GM18519 (cell line): ENCODE measurements around the gene ZNF302.
A peak's percentile ranks its signal among the peaks of the same experiment; 100 is the strongest.
"Not testable (repeated sequence)": the region's sequence is repeated elsewhere in the genome, so short reads cannot be mapped to it uniquely, and the experiment has no call there.

Source experiments
- ATAC-seq: cut with Tn5 transposase; IDR thresholded peaks from one replicate; pipeline ENCODE4 v1.9.1; 2021; ENCODE audit warnings: mild to moderate bottlenecking, moderate library complexity; ENCODE audit not compliant: unreplicated experiment, low FRiP score

Gene ZNF302

DNA sequence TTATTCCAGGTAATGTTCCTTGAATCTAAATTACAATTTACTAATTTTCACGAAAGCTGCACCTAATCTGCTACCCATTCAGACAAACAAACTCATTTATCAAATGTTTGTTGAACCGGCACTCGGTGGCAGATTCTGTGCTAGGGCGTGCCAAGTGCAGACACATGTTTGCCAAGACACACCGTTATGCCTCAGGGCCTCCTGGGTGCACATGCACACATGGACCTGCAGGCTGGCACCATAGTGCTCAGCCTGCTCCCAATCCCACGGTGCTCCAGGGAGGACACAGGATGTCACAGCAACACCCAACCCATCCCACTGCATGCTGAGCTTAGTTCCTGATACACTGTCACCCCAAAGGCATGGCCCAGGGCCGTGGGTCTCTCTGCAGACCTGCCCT lies 8.2 kb upstream of the ZNF302 start:
- ATAC-seq: no peak

DNA sequence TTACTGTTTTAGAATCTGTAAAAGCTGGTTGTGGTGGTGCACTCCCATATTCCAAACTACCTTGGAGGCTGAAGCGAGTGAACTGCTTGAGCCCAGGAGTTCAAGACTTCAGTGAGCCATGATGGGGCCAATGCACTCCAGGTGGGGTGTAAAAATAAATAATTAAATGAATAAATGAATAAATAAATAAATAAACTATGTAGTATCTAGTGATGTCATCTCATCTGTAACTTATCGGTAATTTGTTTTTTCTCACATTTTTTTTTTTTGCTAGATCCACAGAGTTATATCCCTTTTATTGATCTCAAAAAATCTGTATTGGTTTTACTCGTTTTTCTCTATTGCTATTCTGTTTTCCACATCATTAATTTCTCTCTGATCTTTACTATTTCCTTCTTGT lies 5.5 kb upstream of the ZNF302 start:
- no peak for ATAC-seq

DNA sequence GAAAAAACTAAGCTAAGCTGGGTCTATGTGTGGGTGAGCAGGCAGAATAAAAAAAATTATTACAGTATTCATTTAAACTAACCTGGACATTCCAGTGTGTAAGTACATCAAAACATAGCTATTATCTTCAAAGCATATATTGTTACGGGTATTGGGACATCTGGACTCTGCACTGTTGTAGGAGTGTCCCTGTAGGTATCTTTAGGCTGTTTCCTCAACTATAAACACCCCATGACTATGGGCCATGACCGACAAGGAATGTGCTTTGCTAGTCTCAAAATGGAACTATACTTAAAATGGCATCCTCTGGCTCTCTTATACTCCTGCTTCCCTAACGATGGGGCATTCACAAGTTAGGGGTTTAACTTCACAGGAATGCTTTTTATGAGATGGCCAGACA lies 3.9 kb upstream of the ZNF302 start:
- no peak for ATAC-seq

DNA sequence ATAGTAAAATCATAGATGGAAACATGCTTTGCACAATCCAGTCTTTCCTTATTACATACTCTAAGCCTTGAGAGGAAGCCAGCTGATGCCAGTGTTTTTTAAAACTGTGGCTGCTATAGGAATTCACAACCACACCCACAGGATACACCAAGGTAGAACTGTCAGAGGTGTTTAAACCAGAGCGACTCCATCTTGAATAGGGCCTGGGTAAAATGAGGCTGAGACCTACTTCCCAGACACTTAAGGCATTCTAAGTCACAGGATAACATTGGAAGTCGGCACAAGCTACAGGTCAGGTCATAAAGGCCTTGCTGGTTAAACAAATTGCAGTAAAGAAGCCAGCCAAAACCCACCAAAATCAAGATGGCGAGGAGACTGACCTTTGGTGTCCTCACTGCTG lies 2.2 kb upstream of the ZNF302 start:
- no peak for ATAC-seq

DNA sequence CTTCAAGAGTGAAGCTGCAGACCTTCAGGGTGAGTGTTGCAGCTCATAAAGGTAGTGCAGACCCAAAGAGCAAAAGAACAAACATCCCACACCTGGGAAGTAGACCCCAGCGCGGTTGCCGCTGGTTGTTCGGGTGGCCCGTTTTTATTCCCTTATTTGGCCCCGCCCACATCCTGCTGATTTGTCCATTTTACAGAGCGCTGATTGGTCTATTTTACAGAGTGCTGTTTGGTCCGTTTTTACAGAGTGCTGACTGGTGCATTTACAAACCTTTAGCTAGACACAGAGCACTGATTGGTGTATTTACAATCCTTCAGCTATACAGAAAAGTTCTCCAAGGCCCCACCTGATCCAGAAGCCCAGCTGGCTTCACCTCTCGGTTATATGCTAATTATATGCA lies 1.6 kb upstream of the ZNF302 start:
- ATAC-seq: no peak

DNA sequence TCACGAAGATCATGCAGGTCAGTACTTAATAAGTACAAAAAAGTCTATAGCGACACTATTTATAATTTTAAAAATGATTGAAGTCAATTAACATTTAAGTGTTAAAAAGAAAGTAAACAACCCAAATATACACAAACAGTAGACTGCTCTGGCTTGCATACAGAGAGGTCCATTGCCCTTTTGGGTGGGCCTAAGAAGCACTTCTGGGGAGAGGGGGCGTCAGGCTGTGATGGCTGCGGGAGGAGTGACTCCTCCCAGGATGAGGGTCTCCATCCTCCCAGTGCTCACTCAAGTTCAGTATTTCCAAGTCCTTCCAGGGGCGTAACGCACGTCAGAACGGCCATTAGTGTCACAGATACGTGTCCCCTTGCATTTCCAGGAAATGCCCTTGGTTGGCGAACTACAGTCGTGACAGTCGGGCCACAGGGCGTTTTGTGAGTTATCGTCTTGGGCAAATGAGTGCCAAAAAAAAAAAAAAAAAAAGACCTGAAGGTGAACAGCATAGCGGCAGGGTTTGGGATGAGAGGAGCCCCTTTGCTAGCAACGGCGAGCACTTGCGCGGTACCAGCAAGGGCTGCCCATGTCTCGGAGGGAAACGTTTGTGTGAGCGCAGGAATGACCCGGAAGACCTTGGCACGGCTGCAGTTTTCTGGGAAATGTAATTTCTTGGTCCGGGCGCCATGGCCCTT lies 637 bp upstream of the ZNF302 start, which contains the start of gene SCGB2B2:
Gene SCGB2B2 (minus strand): TSS at position 463 of the 689 bp plus-strand sequence. CDS start 82,596 bp downstream, outside the sequence.
- peak; percentile 30 for ATAC-seq

DNA sequence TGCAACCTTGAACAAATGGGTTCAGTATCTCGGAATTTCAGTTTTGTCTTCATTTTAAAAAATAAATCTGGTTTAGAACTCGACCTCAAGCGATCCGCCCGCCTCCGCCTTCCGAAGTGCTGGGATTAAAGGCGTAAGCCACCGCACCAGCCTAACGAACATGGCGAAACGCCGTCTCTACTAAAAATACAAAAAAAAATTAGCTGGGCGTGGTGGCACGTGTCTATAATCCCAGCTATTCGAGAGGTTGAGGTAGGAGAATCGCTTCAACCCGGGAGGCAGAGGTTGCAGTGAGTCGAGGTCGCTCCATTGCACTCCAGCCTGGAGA lies 571 bp downstream of the ZNF302 start:
- ATAC-seq: no peak

DNA sequence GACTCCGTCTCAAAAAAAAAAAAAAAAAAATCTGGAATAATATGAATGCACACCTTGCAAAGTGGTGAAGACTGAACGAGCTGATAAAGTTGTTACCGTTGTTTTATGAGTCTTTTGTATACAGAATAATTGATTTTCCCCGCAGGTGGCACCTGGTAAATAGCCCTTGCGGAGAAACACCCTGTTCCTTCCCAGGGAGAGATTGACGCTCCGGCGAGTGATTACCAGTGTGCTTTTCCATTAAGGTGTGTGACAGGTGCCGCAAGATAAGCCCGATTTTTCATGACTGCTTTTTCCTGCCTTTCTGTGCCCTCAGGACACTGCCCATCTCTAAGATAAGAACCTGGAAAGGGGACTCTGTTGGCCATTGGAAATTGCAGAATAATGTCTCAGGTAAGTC lies 943 bp downstream of the ZNF302 start:
- no peak for ATAC-seq

DNA sequence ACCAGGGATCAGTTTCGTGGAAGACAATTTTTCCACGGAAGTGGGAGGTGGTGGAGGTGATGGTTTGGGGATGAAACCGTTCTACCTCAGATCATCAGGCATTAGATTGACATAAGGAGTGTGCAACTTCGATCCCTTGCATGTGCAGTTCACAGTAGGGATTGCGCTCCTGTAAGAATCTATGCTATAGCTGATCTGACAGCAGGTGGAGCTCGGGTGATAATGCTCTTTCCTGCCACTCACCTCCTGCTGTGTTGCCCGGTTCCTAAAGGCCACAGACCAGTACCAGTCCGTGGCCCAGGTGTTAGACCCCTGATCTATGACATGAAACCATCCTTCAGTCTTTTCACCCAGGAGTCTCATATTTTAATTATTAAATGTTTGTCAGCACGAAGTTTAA lies 4.0 kb downstream of the ZNF302 start:
- no peak for ATAC-seq

DNA sequence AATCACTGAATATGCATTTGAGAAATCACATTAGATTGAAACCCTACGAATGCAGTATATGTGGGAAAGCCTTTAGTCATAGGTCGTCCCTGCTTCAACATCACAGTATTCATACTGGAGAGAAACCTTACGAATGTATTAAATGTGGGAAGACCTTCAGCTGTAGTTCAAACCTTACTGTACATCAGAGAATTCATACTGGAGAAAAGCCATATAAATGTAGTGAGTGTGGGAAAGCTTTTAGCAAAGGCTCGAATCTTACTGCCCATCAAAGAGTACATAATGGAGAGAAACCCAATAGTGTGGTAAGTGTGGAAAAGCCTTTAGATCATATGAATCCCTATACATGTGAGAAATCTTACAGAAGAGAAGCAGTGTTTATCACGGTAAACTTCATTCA lies 7.8 kb downstream of the ZNF302 start:
- ATAC-seq: not testable (repeated sequence)

DNA sequence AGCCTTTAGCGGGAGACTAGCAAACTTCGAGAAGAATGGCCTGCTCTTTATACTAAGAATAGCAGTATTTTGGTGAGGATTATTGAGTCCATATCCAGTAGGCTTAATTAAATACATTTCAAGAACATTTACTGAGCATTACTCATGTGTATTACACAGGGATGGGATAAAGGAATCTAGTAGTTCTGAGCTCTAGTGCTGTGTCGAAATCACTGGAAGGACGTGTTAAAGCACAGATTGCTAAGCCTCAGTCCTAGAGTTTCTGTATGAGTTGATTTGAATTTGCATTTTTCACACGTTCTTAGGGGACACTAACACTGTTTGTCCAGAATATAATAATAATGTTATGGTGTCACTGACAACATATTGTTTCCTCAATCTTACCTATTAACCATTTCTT lies 9.0 kb downstream of the ZNF302 start:
- no peak for ATAC-seq

DNA sequence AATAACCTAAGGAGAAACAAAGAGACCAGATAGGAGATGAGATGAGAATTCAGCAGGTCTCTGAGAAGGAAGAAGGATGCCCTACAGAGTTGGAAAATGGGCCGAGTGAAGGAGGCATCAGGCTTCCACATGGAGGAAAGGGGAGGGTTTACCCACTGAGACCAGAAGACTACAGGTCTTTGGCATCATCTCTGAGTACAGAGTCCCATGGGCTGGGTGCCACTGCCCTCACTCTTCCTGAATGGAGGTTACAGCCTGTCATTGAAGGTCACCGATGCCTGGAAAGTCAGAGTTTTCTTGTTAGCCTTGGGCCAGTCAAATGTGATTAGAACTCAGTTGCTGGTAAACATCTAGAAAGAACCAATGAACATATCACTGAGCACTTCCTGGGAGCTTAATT lies 9.9 kb downstream of the ZNF302 start:
- no peak for ATAC-seq

DNA sequence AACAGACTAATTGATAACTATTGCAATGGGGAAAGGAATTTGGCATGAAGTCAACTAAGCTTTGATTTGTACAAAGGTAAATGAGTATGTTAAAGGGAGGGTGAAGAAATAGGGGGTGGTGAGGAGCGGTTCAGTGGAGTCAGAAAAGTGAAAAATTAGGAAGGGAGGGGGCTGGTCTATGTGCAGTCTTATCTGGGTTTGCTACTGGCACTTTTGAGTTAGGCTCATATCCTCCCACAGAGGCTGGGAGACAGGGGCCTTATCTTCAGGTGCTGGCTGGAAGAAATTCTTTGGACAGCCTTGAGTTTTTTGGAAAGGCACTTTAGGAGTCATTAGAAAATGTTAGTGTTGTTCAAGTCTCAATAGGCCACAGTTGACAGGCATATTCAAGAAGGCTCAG lies 11.1 kb downstream of the ZNF302 start:
- no peak for ATAC-seq

DNA sequence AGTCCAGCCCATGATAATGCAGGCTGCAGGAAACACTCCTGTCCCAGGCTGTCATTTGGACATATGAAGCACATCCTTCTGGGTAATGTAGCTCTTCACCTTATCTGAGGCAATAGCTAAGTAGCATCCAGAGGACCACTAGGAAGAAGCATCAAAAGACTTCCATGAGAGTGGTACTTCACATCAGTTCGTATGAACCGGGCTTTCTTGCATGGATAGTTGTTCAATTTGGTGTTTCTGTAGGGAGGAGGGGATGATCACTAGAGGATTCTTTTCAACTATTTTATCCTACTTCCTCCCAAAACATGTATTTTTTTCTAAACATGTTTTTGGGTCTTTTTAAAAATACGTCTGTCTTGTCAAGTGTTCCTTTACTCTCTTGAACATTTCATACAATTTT lies 12.9 kb downstream of the ZNF302 start:
- ATAC-seq: no peak

DNA sequence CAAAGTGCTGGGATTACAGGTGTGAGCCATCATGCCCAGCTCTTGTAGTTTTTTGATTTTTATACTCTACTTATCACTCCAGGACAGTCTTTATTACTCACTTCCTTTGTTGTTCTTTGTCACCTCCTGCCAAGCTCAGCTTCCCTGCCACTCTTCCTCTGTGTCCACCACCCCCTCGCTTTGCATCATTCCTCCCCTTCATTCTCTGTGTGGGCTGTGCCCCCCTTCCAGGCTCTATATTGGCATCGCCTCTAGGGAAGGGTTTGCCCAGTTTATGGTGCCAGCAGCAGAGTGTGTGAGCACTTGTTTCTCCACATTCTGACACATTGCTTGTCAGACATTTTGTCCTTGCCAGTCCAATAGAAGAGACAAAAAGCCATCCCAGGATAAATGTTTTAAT lies 15.1 kb downstream of the ZNF302 start:
- no peak for ATAC-seq

DNA sequence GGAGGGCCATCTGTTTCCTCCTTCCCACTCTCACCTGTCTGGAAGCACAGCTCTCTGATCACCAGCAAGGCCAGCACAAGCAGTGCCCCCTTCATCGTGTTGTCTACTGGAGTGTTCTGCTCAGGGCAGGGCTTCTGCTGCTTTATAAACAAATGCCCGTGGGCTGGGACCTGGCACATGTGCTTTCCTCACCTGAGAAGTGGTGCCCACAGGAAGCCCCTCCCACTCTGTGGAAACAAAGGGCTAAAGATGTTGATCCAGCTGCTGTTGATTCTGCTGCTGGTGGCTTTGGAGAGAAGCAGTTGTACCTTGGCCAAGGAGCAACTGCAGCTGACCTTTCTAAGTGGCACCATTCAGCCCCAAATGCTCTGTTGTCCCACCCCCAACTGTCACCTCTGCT lies 30.2 kb downstream of the ZNF302 start:
- no peak for ATAC-seq

DNA sequence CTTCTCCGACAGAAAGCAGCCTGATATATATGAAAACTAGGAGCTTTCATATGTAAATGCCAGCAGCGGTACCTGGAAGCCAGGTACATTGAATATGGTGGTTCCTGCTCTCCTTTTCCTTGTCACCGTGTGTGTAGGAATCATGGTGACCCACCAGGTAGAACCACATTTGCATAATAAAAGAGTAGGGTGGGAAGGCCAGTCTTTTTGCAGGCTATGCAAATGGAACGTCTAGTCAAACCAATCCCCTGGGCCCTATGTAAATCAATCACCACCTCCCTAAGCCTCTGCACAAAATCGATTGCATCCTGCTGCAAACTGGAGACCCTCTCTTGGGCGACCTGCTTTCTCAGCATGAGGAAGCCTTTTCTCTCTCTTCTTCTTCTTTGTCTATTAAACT lies 34.4 kb downstream of the ZNF302 start:
- ATAC-seq: no peak

DNA sequence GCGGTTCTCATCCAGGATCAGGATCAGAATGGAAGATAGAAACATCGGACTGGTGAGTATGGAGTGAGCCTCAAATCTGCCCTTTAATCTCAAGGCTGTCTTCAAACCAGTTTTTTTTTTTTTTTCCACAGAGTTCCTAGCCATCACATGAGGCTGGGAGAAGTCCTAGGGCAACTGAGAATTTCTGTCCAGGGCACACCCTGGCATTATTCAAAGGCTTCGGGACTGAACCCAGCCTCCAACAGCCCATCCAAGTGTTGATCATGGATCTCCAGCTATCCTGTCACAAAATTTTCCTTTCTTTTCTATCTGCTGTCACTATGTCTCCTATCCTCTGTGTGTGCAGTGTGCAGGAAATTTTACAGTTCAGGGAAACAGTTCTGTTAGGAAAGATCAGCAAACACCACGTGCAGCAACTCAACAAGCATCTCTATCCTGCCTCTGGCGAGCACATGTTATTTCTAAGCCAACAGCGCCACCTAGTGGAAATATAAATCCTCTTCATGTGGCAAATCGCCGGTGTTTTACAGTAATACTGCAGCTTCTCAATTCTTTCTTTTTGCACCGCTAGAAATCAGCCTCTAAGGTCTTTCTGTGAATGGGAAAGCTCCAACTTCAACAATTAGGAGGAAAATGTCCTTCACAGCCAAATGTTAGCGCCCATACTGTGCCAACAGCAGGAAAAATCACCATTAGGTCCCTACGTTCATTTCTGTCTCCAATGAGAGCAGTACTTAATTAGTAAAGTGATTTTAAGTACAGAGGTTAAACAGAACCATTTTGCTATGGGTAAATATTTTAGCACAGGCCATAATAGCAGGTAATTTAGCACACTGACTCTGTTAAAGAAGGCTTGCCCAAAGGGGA lies 35.1 kb downstream of the ZNF302 start:
- ATAC-seq: no peak

DNA sequence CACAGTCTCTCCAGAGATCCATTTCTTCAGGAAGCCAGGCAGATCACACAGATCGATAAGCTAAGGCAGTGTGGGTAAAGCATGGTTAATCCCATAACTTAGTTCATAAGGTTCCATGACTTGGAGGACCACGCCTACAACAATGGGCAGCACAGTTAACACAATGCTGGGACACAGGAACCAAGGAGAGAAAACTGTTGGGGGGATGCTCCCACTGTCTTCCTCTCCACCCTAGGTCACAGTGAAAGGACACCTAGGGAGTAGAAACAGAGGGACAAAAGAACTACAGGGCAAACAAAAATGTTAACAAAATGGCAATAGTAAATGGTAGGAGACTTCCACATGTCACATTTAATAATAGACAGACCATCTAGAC lies 35.8 kb downstream of the ZNF302 start:
- ATAC-seq: no peak

DNA sequence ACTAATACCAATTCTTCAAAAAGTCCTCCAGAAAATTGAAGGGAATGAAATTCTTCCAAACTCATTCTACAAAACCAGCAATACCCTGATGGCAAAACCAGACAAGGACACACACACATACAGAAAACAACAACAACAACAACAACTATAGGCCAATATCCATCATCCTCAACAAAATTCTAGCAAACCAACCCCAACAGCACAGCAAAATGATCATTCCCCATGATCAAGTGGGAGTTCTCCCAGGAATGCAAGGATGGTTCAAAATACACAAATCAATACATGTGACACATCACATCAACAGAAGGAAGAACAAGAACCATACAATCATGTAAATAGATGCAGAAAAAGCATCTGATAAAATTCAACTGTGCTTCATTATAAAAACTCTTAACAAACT lies 37.9 kb downstream of the ZNF302 start:
- ATAC-seq: no peak

DNA sequence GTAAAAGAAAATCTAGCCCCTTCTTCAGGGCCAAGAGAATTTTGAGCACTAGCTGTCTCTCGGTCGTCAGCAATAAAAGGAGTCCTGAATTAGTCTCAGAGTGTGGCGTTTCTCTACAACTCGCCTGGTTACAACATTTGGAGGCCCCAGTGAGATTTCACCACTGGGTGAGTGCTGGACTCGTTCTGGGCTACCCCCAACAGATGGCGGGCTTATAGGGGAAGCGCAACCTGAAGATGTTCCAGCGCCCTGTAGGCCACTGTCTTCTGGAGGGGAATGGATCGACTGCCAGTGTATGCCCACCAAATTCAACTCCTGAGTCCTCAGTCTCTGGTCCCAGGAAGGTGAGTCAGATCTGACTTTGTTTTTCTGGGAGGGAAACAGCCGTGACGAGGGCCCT lies 44.9 kb downstream of the ZNF302 start:
- ATAC-seq: no peak

DNA sequence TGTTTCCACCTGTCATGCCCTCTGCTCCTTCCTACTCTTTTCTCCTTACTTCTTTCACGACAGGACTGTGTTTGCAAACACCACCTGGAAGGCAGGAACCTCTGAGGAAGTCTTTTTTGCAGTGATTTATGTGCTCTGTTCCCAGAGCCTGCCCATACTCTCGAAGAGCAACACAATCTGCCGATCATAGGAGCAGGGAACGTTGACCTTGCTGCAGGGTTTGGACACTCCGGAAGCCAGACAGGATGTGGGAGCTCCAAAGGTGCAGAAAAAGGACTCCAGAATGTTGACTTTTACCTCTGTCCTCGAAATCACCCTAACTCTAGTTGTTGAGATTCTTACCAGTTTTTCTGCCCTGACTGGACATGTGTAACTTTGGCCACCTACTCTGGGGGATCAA lies 47.9 kb downstream of the ZNF302 start:
- ATAC-seq: no peak
